NB4 (cell line): ENCODE results near the gene FRRS1L.

Experiments
- DNase-seq: peaks from one replicate; pipeline ENCODE4 v3.0.0; 2010; ENCODE audit warnings: low read depth
- H3K4me3 ChIP-seq: one replicate; pipeline ENCODE4 v1.5.1; 2011; ENCODE audit warnings: mild to moderate bottlenecking, low read depth, low read length, moderate library complexity
- MYC ChIP-seq: IDR thresholded peaks from 2 replicates; pipeline ENCODE4 v1.6.1; 2011; ENCODE audit warnings: low read depth, low read length
- POLR2A ChIP-seq: IDR thresholded peaks from 2 replicates; pipeline ENCODE4 v1.6.1; 2011; ENCODE audit warnings: mild to moderate bottlenecking; ENCODE audit not compliant: insufficient read length; ENCODE audit errors: extremely low read depth
- TF ChIP-seq, protein P1 (sequence below): IDR thresholded peaks from one replicate; pipeline ENCODE4 v1.5.1; 2012; ENCODE audit warnings: low read depth, low read length
- TF ChIP-seq, protein P2 (sequence below): IDR thresholded peaks from 2 replicates; pipeline ENCODE4 v1.6.1; 2011; ENCODE audit warnings: low read depth, low read length

The FRRS1L gene

DNA sequence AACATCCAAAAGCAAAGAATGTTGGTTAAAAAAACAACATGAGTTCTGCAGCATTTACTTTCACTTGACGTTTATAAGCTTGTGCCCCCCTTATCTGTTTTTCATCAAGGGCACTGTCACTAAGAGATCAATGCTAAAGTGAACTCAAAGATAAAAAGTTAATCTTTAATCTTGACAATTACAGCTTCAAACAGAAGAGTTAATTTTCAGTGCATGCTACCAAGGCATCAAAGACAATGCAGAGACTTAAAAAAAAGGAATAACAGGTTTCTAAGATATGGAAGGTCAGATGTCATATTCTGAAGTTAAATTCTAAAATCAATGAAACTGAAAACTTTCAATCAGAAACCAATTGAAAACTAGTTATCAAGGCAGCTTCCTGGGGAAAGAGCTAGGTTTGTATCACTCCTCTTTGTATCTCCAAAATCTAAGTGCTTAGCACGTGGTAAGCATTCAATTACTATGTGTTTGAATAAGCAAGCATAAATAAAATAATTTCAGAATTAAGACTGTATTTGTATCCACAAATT, 84.9 kb downstream of the FRRS1L start:
- no peak overlapping the region for H3K4me3 ChIP-seq
- no peak for TF ChIP-seq POLR2A
- TF ChIP-seq, protein P1, sequence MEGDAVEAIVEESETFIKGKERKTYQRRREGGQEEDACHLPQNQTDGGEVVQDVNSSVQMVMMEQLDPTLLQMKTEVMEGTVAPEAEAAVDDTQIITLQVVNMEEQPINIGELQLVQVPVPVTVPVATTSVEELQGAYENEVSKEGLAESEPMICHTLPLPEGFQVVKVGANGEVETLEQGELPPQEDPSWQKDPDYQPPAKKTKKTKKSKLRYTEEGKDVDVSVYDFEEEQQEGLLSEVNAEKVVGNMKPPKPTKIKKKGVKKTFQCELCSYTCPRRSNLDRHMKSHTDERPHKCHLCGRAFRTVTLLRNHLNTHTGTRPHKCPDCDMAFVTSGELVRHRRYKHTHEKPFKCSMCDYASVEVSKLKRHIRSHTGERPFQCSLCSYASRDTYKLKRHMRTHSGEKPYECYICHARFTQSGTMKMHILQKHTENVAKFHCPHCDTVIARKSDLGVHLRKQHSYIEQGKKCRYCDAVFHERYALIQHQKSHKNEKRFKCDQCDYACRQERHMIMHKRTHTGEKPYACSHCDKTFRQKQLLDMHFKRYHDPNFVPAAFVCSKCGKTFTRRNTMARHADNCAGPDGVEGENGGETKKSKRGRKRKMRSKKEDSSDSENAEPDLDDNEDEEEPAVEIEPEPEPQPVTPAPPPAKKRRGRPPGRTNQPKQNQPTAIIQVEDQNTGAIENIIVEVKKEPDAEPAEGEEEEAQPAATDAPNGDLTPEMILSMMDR, result no peak
- TF ChIP-seq, protein P2, sequence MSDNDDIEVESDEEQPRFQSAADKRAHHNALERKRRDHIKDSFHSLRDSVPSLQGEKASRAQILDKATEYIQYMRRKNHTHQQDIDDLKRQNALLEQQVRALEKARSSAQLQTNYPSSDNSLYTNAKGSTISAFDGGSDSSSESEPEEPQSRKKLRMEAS, result no peak
- TF ChIP-seq MYC, result no peak
- DNase-seq, result no peak
